Esophagus muscularis mucosa (tissue), 4 donors: ENCODE measurements around the gene KRTAP29-1. TPM values are rescaled to one million over a fixed set of nuclear protein-coding genes. Genes with fewer than 3 reads are reported as not detected.

Source experiments
- DNase-seq: peaks from one replicate; pipeline ENCODE4 v3.0.0-alpha.2; 2017; ENCODE audit errors: extremely low spot score
- H3K27ac ChIP-seq, 4 donors: fragments of 200-600 bp; sonication (generic); replicated peaks in 1 of 4; 1 replicate in 3 of 4; 2 replicates in 1 of 4; pipeline ENCODE4 v1.5.1; 2016 to 2019; ENCODE audit warnings: mild to moderate bottlenecking in 1 of 4
- H3K27me3 ChIP-seq, 4 donors: fragments of 200-600 bp; sonication (generic); one replicate each; pipeline versions ENCODE4 v1.5.1 to v1.6.0; 2016 to 2019
- H3K36me3 ChIP-seq, 4 donors: fragments of 200-600 bp; sonication (generic); one replicate each; pipeline ENCODE4 v1.5.1; 2016 to 2019
- H3K4me1 ChIP-seq, 4 donors: fragments of 200-600 bp; sonication (generic); one replicate each; pipeline ENCODE4 v1.5.1; 2016 to 2019
- H3K4me3 ChIP-seq, 4 donors: fragments of 200-600 bp; sonication (generic); 1 replicate in 2 of 4; 2 replicates in 2 of 4; pipeline ENCODE4 v1.5.1; 2016 to 2019; ENCODE audit warnings: mild to moderate bottlenecking in 4 of 4, moderate library complexity in 1 of 4
- H3K9me3 ChIP-seq, 4 donors: fragments of 200-600 bp; sonication (generic); 1 replicate in 3 of 4; 2 replicates in 1 of 4; pipeline ENCODE4 v1.5.1; 2016 to 2019
- EP300 ChIP-seq: sonication (generic); formaldehyde crosslinking; IDR thresholded peaks from one replicate; pipeline ENCODE4 v1.6.1; 2017; ENCODE audit warnings: antibody characterized with exemption
- POLR2A ChIP-seq: fragments of 450-650 bp; IDR thresholded peaks from one replicate; pipeline ENCODE4 v1.6.1; 2017; ENCODE audit warnings: antibody characterized with exemption, moderate library complexity, mild to moderate bottlenecking, low read depth
- POLR2AphosphoS5 ChIP-seq, 2 donors: sonication (generic); formaldehyde crosslinking; IDR thresholded peaks; one replicate each; pipeline ENCODE4 v1.6.1; 2017; ENCODE audit warnings: antibody characterized with exemption in 2 of 2
- WGBS: methylation state at CpG from one replicate; pipeline ENCODE4 v1.1.5; 2018; 5-methylcytosine and 5-hydroxymethylcytosine counted together
- intact Hi-C: fragments of 100-400 bp; cut with DNase I; formaldehyde crosslinking; loops from one replicate; pipeline ENCODE4 v1.15.1; 2023
- total RNA-seq, 4 donors: library from RNA; depleted of rRNA; stranded (reverse); fragments of >200 nt; gene quantifications; one replicate each; pipeline versions ENCODE4 v1.1.0 to v1.2.1, GENCODE V29; 2016
- TF ChIP-seq, protein P1 (sequence below), 3 experiments: fragments of 200-600 bp in 2 of 3; fragments of 450-650 bp in 1 of 3; sonication (generic) in 2 of 3; IDR thresholded peaks; one replicate each; pipeline ENCODE4 v1.5.1; 2017 to 2019; ENCODE audit warnings: antibody characterized with exemption in 3 of 3, mild to moderate bottlenecking in 2 of 3, moderate library complexity in 1 of 3

Gene KRTAP29-1
- total RNA-seq, 4 donors from 2014 or later = not detected

- Histone ChIP-seq H3K36me3 (no peaks in the 10 kb centered on the region), H3K4me3 (no peak overlapping the region), H3K27ac (no peak overlapping the region), H3K27me3 (no peaks in the 10 kb centered on the region), H3K4me1 (peaks cover 0 to 5% (median 0%) of the 10 kb centered on the region in 4 donors), H3K9me3 (peaks cover 0 to 4% (median 0%) of the 10 kb centered on the region in 4 donors)
- 68% methylated on average over 2 of the region's 2 CpGs for WGBS
- DNase-seq = peak; percentile 55
- no peak for TF ChIP-seq POLR2AphosphoS5 (IDR thresholded peaks at IDR 0.05)
- intact Hi-C loops = no loop called here
Observed at GRCh38 chr17:41339571-41340172, 37.0 kb upstream of the KRTAP29-1 start.

- Histone ChIP-seq H3K9me3 (peaks cover 0 to 4% (median 0%) of the 10 kb centered on the region in 4 donors), H3K27ac (no peak overlapping the region), H3K4me3 (no peak overlapping the region), H3K27me3 (no peaks in the 10 kb centered on the region), H3K4me1 (peaks cover 0 to 5% (median 0%) of the 10 kb centered on the region in 4 donors), H3K36me3 (no peaks in the 10 kb centered on the region)
- DNase-seq = peak; percentile 84
- TF ChIP-seq POLR2AphosphoS5 (IDR thresholded peaks at IDR 0.05) (no peak), EP300 (no peak), POLR2A (no peak)
- TF ChIP-seq, protein P1, sequence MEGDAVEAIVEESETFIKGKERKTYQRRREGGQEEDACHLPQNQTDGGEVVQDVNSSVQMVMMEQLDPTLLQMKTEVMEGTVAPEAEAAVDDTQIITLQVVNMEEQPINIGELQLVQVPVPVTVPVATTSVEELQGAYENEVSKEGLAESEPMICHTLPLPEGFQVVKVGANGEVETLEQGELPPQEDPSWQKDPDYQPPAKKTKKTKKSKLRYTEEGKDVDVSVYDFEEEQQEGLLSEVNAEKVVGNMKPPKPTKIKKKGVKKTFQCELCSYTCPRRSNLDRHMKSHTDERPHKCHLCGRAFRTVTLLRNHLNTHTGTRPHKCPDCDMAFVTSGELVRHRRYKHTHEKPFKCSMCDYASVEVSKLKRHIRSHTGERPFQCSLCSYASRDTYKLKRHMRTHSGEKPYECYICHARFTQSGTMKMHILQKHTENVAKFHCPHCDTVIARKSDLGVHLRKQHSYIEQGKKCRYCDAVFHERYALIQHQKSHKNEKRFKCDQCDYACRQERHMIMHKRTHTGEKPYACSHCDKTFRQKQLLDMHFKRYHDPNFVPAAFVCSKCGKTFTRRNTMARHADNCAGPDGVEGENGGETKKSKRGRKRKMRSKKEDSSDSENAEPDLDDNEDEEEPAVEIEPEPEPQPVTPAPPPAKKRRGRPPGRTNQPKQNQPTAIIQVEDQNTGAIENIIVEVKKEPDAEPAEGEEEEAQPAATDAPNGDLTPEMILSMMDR (IDR thresholded peaks at IDR 0.05) = no peak
- intact Hi-C loops = no loop called here
- 62% methylated on average over 5 of the region's 5 CpGs for WGBS
Observed at GRCh38 chr17:41338961-41339485, 36.4 kb upstream of the KRTAP29-1 start.

DNA sequence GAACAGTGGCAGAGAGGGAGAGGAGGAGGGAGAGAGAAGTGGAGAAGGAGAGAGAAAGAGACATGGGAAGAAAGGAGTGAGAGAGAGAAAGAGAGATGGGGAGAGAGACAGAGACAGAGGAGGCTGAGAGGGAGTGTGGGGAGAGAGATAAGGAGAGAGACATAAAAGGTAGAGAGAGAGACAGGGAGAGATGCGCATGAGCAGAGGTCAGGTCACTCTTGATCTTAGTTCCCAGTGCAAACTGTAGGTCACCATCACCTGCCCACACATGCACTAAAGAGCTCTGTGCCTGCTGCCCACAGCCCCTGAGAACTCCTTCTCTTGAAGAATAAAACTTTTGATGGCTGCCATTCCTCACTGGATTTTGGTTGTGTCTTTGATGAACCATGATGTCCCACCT is 33.1 kb upstream of the KRTAP29-1 start:
- H3K4me1 ChIP-seq = peaks cover 0 to 5% (median 0%) of the 10 kb centered on the region in 4 donors
- no peaks in the 10 kb centered on the region for H3K9me3 ChIP-seq
- DNase-seq = peak; percentile 45
- no peak overlapping the region for H3K27ac ChIP-seq
- no peak overlapping the region for H3K4me3 ChIP-seq
- intact Hi-C loops = no loop called here
- H3K36me3 ChIP-seq = no peaks in the 10 kb centered on the region
- TF ChIP-seq POLR2AphosphoS5 (IDR thresholded peaks at IDR 0.05) = no peak
- TF ChIP-seq, protein P1 (IDR thresholded peaks at IDR 0.05) = no peak
- no peak for TF ChIP-seq EP300
- TF ChIP-seq POLR2A = no peak
- H3K27me3 ChIP-seq = no peaks in the 10 kb centered on the region
- 90% methylated on average over 1 of the region's 1 CpG for WGBS

GRCh38 chr17:41334385-41335305 is 32.0 kb upstream of the KRTAP29-1 start:
- 77% methylated on average over 4 of the region's 6 CpGs for WGBS
- H3K4me1 ChIP-seq = peaks cover 0 to 5% (median 0%) of the 10 kb centered on the region in 4 donors
- H3K36me3 ChIP-seq = no peaks in the 10 kb centered on the region
- no peak overlapping the region for H3K4me3 ChIP-seq
- no peaks in the 10 kb centered on the region for H3K27me3 ChIP-seq
- intact Hi-C loops = no loop called here
- no peaks in the 10 kb centered on the region for H3K9me3 ChIP-seq
- H3K27ac ChIP-seq = no peak overlapping the region
- DNase-seq = peak; percentile 50
- TF ChIP-seq POLR2AphosphoS5 (IDR thresholded peaks at IDR 0.05) = no peak
- TF ChIP-seq, protein P1 (IDR thresholded peaks at IDR 0.05) = no peak
- TF ChIP-seq POLR2A = no peak

DNA sequence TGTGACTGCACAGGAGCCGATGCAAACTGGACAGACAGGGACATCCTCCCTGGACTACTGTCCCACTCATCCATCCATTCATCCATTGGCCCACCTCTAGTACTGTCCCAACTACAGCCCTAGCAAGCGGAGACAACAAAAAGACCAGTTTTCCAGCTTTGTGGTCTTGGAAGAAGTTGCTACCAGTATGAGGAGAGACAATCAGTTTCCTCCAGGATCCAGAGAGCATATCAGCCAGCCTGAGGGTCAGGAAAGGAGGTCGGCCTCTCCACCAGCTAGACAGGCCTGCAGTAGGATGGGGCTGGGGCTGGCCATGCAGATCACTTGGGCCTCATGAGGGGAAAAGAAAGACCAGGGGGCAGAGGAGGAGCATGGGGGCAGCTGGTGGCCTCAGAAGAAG is 31.2 kb upstream of the KRTAP29-1 start:
- no peak overlapping the region for H3K27ac ChIP-seq
- intact Hi-C loops = no loop called here
- no peaks in the 10 kb centered on the region for H3K27me3 ChIP-seq
- peak; percentile 64 for DNase-seq
- no peaks in the 10 kb centered on the region for H3K36me3 ChIP-seq
- H3K4me3 ChIP-seq = no peak overlapping the region
- H3K4me1 ChIP-seq = no peaks in the 10 kb centered on the region
- WGBS = 85% methylated on average over 3 of the region's 3 CpGs
- TF ChIP-seq EP300 (no peak), POLR2A (no peak), POLR2AphosphoS5 (IDR thresholded peaks at IDR 0.05) (no peak)
- TF ChIP-seq, protein P1 (IDR thresholded peaks at IDR 0.05) = no peak
- no peaks in the 10 kb centered on the region for H3K9me3 ChIP-seq
